Neural progenitor cell (in vitro differentiated cells): ENCODE results near the gene BMP7.

Source experiments
- EZH2 ChIP-seq: fragments of 200-600 bp; sonication (generic); IDR thresholded peaks from 2 replicates; pipeline ENCODE4 v1.6.1; 2017; ENCODE audit warnings: antibody characterized with exemption, mild to moderate bottlenecking, moderate library complexity
- TF ChIP-seq, protein P1 (sequence below): fragments of 200-600 bp; sonication (generic); IDR thresholded peaks from 2 replicates; pipeline ENCODE4 v1.5.1; 2017; ENCODE audit warnings: antibody characterized with exemption, mild to moderate bottlenecking

DNA sequence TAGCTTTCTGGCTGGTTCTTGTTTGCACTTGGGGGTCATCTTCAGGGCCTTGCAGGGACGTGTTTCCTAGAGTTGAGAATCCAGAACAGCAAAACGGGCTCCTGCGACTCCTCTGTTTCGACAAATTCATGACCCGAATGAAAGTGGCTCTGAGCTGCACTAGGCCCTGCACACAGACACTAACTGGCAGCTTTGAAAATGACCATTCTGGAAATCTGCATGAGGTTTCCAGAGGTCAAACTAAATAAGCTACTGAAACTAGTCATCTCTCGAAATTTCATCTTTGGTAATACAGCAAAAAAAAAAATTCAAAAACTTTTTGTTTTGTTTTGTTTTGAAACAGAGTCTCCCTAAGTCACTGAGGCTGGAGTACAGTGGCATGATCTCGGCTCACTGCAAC, 15.5 kb upstream of the BMP7 start:
- no peak for TF ChIP-seq EZH2
- TF ChIP-seq, protein P1, sequence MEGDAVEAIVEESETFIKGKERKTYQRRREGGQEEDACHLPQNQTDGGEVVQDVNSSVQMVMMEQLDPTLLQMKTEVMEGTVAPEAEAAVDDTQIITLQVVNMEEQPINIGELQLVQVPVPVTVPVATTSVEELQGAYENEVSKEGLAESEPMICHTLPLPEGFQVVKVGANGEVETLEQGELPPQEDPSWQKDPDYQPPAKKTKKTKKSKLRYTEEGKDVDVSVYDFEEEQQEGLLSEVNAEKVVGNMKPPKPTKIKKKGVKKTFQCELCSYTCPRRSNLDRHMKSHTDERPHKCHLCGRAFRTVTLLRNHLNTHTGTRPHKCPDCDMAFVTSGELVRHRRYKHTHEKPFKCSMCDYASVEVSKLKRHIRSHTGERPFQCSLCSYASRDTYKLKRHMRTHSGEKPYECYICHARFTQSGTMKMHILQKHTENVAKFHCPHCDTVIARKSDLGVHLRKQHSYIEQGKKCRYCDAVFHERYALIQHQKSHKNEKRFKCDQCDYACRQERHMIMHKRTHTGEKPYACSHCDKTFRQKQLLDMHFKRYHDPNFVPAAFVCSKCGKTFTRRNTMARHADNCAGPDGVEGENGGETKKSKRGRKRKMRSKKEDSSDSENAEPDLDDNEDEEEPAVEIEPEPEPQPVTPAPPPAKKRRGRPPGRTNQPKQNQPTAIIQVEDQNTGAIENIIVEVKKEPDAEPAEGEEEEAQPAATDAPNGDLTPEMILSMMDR, result no peak
